ENCODE measurements around the gene C6orf52.

C6orf52 gene

DNA sequence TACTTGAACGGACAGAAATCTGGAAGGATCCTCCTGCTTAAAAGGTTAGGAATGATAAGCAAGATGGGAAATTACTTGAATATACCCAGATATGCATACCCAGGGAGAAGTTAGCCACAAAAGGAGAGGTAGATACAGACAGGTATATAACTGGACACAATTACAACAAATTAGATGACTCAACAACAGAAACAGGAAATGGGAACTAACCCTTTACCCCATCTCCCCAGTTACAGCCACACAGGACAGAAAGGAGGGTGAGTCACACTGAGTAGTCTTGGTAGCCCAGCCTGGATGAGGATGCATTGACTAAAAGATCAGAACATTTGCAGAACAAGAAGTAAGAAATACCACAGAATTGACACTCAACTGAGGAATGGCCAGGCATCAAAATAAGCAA is 61.2 kb downstream of the C6orf52 start:
- TF ChIP-seq TEAD4 (IDR thresholded peaks at IDR 0.05) (no peak), FOXM1 (IDR thresholded peaks at IDR 0.05; ENCODE audit: borderline replicate concordance, low read depth) (no peak), EP300 (IDR thresholded peaks at IDR 0.05; ENCODE audit: borderline replicate concordance) (no peak), TCF12 (IDR thresholded peaks at IDR 0.05; ENCODE audit: low read depth) (no peak), EGR1 (IDR thresholded peaks at IDR 0.05) (no peak), YY1 (IDR thresholded peaks at IDR 0.05; ENCODE audit: low read depth) (no peak), TAF1 (IDR thresholded peaks at IDR 0.05; ENCODE audit: low read depth) (no peak), RAD21 (IDR thresholded peaks at IDR 0.05; ENCODE audit: low read depth) (no peak), ZBTB7A (IDR thresholded peaks at IDR 0.05; ENCODE audit: low read depth) (no peak), NFIC (IDR thresholded peaks at IDR 0.05) (no peak), CREB1 (IDR thresholded peaks at IDR 0.05; ENCODE audit: low read depth) (no peak), CEBPB (IDR thresholded peaks at IDR 0.05) (no peak)
- TF ChIP-seq, protein P1, sequence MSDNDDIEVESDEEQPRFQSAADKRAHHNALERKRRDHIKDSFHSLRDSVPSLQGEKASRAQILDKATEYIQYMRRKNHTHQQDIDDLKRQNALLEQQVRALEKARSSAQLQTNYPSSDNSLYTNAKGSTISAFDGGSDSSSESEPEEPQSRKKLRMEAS (IDR thresholded peaks at IDR 0.05): no peak
- TF ChIP-seq, protein P2, sequence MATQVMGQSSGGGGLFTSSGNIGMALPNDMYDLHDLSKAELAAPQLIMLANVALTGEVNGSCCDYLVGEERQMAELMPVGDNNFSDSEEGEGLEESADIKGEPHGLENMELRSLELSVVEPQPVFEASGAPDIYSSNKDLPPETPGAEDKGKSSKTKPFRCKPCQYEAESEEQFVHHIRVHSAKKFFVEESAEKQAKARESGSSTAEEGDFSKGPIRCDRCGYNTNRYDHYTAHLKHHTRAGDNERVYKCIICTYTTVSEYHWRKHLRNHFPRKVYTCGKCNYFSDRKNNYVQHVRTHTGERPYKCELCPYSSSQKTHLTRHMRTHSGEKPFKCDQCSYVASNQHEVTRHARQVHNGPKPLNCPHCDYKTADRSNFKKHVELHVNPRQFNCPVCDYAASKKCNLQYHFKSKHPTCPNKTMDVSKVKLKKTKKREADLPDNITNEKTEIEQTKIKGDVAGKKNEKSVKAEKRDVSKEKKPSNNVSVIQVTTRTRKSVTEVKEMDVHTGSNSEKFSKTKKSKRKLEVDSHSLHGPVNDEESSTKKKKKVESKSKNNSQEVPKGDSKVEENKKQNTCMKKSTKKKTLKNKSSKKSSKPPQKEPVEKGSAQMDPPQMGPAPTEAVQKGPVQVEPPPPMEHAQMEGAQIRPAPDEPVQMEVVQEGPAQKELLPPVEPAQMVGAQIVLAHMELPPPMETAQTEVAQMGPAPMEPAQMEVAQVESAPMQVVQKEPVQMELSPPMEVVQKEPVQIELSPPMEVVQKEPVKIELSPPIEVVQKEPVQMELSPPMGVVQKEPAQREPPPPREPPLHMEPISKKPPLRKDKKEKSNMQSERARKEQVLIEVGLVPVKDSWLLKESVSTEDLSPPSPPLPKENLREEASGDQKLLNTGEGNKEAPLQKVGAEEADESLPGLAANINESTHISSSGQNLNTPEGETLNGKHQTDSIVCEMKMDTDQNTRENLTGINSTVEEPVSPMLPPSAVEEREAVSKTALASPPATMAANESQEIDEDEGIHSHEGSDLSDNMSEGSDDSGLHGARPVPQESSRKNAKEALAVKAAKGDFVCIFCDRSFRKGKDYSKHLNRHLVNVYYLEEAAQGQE (IDR thresholded peaks at IDR 0.05; ENCODE audit: low read depth): no peak
- TF ChIP-seq, protein P3, sequence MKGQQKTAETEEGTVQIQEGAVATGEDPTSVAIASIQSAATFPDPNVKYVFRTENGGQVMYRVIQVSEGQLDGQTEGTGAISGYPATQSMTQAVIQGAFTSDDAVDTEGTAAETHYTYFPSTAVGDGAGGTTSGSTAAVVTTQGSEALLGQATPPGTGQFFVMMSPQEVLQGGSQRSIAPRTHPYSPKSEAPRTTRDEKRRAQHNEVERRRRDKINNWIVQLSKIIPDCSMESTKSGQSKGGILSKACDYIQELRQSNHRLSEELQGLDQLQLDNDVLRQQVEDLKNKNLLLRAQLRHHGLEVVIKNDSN (IDR thresholded peaks at IDR 0.05): no peak

DNA sequence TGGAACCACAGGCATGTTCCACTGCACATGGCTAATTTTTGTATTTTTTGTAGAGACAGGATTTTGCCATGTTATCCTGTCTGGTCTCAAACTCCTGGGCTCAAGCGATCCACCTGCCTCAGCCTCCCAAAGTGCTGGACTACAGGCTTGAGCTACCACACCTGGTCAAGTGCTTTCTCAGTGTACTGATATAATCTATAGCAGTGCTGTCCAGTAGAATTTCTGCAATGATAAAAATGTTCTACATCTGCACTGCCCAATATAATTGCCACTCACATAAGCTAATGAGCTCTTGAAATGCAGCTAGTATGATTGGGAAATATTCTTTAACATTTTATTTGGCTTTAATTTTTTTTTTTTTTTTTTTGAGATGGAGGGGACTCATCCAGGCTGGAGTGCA is 64.2 kb downstream of the C6orf52 start:
- TF ChIP-seq TCF12 (IDR thresholded peaks at IDR 0.05; ENCODE audit: low read depth): no peak
- no peak for TF ChIP-seq CEBPB (IDR thresholded peaks at IDR 0.05)
- TF ChIP-seq TAF1 (IDR thresholded peaks at IDR 0.05; ENCODE audit: low read depth): no peak

DNA sequence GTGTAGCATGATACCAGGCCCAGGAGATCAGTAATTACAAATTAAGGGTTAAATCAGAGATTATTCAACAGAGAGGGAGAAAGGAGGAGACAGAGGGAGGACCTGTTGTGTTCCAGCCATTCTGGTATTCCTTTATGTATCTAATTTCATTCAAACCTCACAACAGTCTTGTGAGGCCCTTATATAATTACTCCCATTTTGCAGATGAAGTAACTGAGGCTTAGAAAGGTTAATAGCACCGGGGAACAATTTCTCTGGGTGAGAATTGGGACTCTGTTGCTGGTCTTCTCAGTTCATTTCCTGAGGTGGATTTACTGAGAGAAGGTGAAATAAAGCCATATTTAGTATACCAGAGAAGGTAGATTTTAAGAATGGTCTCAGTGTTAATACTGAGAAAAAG is 66.6 kb downstream of the C6orf52 start:
- TF ChIP-seq RAD21 (IDR thresholded peaks at IDR 0.05; ENCODE audit: low read depth): no peak
- TF ChIP-seq EP300 (IDR thresholded peaks at IDR 0.05; ENCODE audit: borderline replicate concordance): no peak
- no peak for TF ChIP-seq CEBPB (IDR thresholded peaks at IDR 0.05)
- no peak for TF ChIP-seq CREB1 (IDR thresholded peaks at IDR 0.05; ENCODE audit: low read depth)
- no peak for TF ChIP-seq YY1 (IDR thresholded peaks at IDR 0.05; ENCODE audit: low read depth)
- no peak for TF ChIP-seq FOXM1 (IDR thresholded peaks at IDR 0.05; ENCODE audit: borderline replicate concordance, low read depth)
- no peak for TF ChIP-seq NFIC (IDR thresholded peaks at IDR 0.05)
- TF ChIP-seq, protein P3 (IDR thresholded peaks at IDR 0.05): no peak
- TF ChIP-seq ZBTB7A (IDR thresholded peaks at IDR 0.05; ENCODE audit: low read depth): no peak
- no peak for TF ChIP-seq EGR1 (IDR thresholded peaks at IDR 0.05)
- no peak for TF ChIP-seq TEAD4 (IDR thresholded peaks at IDR 0.05)
- TF ChIP-seq TAF1 (IDR thresholded peaks at IDR 0.05; ENCODE audit: low read depth): no peak
- TF ChIP-seq, protein P2 (IDR thresholded peaks at IDR 0.05; ENCODE audit: low read depth): no peak

DNA sequence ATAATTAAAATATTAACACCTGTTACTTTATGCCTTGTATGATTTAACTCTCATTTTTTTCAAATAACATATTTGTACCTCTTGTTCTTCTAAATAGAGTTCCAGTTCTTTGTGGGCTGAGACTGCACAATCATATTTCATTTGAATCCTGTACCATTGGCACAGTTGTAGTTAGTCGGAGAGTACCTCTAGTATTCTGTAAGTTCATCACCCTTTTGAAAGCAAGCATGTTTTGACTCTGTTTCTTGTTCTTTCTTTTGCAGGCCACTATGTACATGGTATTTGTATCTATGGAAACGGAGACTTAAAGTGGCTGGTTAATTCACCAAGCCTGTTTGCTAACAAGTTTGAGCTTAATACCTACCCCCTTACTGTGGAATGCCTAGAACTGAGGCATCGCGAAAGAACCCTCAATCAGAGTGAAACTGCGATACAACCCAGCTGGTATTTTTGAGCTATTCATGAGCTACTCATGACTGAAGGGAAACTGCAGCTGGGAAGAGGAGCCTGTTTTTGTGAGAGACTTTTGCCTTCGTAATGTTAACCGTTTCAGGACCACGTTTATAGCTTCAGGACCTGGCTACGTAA is 68.2 kb downstream of the C6orf52 start:
- TF ChIP-seq, protein P3 (IDR thresholded peaks at IDR 0.05): no peak
- no peak for TF ChIP-seq TEAD4 (IDR thresholded peaks at IDR 0.05)
- TF ChIP-seq ZBTB7A (IDR thresholded peaks at IDR 0.05; ENCODE audit: low read depth): no peak
- no peak for TF ChIP-seq RAD21 (IDR thresholded peaks at IDR 0.05; ENCODE audit: low read depth)
- no peak for TF ChIP-seq TAF1 (IDR thresholded peaks at IDR 0.05; ENCODE audit: low read depth)
- no peak for TF ChIP-seq EP300 (IDR thresholded peaks at IDR 0.05; ENCODE audit: borderline replicate concordance)
- no peak for TF ChIP-seq NFIC (IDR thresholded peaks at IDR 0.05)
- no peak for TF ChIP-seq EGR1 (IDR thresholded peaks at IDR 0.05)
- TF ChIP-seq FOXM1 (IDR thresholded peaks at IDR 0.05; ENCODE audit: borderline replicate concordance, low read depth): no peak
- no peak for TF ChIP-seq CEBPB (IDR thresholded peaks at IDR 0.05)
- no peak for TF ChIP-seq CREB1 (IDR thresholded peaks at IDR 0.05; ENCODE audit: low read depth)
- no peak for TF ChIP-seq YY1 (IDR thresholded peaks at IDR 0.05; ENCODE audit: low read depth)
- TF ChIP-seq, protein P2 (IDR thresholded peaks at IDR 0.05; ENCODE audit: low read depth): no peak

All from Ishikawa (cell line).